Endodermal cell (in vitro differentiated cells): Measurements from ENCODE around the gene ISG20. TPM values are rescaled to one million over a fixed set of nuclear protein-coding genes. Genes with fewer than 3 reads are reported as not detected.

Experiments used
- DNase-seq: peaks from one replicate; pipeline ENCODE4 v3.0.0-alpha.2; 2017
- H3K27ac ChIP-seq: 2 replicates; pipeline ENCODE4 v1.5.1; 2013; ENCODE audit warnings: mild to moderate bottlenecking, low read depth, low read length, moderate library complexity
- H3K27me3 ChIP-seq: 2 replicates; pipeline ENCODE4 v1.6.1; 2013; ENCODE audit warnings: mild to moderate bottlenecking, low read length, moderate library complexity; ENCODE audit not compliant: insufficient read depth, control insufficient read depth, poor library complexity, severe bottlenecking
- H3K36me3 ChIP-seq: 2 replicates; pipeline ENCODE4 v1.7.0; 2013; ENCODE audit warnings: mild to moderate bottlenecking, low read length, moderate library complexity; ENCODE audit not compliant: control insufficient read depth, insufficient read depth
- H3K4me1 ChIP-seq: one replicate; pipeline ENCODE4 v1.7.0; 2013; ENCODE audit warnings: low read length; ENCODE audit not compliant: control insufficient read depth, insufficient read depth
- H3K4me3 ChIP-seq: 2 replicates; pipeline ENCODE4 v1.5.1; 2013; ENCODE audit warnings: mild to moderate bottlenecking, low read length, moderate library complexity
- H3K9ac ChIP-seq: 2 replicates; pipeline ENCODE4 v1.6.1; 2013; ENCODE audit warnings: mild to moderate bottlenecking, low read length, moderate library complexity; ENCODE audit not compliant: poor library complexity, severe bottlenecking; ENCODE audit errors: extremely low read depth
- H3K9me3 ChIP-seq: 2 replicates; pipeline ENCODE4 v1.6.1; 2013; ENCODE audit warnings: mild to moderate bottlenecking, low read length, moderate library complexity; ENCODE audit not compliant: control insufficient read depth
- H3K27ac Mint-ChIP-seq: 2 replicates; pipeline ENCODE4 v1.8.0; 2020; ENCODE audit warnings: mixed read lengths
- H3K27me3 Mint-ChIP-seq: 2 replicates; pipeline ENCODE4 v1.8.0; 2021; ENCODE audit warnings: mild to moderate bottlenecking, mixed read lengths; ENCODE audit not compliant: insufficient read depth
- H3K36me3 Mint-ChIP-seq: 2 replicates; pipeline ENCODE4 v1.8.0; 2020; ENCODE audit warnings: low read depth, mixed read lengths
- H3K4me1 Mint-ChIP-seq: 2 replicates; pipeline ENCODE4 v1.8.0; 2020; ENCODE audit warnings: mixed read lengths
- H3K4me3 Mint-ChIP-seq: 2 replicates; pipeline ENCODE4 v1.8.0; 2020; ENCODE audit warnings: mild to moderate bottlenecking, moderate library complexity, mixed read lengths
- H3K9me3 Mint-ChIP-seq: 2 replicates; pipeline ENCODE4 v1.8.0; 2020; ENCODE audit warnings: mild to moderate bottlenecking, mixed read lengths
- CTCF ChIP-seq: fragments of 200-600 bp; sonication (generic); conservative IDR thresholded peaks from 2 replicates; pipeline ENCODE4 v1.5.0; 2021; ENCODE audit warnings: antibody characterized with exemption, mild to moderate bottlenecking
- WGBS, 2 experiments: methylation state at CpG; one replicate each; pipeline versions ENCODE4 v1.1.5 to v1.1.7; 2013; ENCODE audit warnings: missing lambda C conversion rate in 2 of 2, mixed read lengths in 1 of 2; ENCODE audit not compliant: insufficient coverage in 1 of 2, insufficient read length in 1 of 2; 5-methylcytosine and 5-hydroxymethylcytosine counted together
- total RNA-seq, 2 donors: library from RNA; stranded (reverse); fragmentation: NEBNext Ultra II Directional in 1 of 2; extraction: Animal tissue kit (Norgen Biotek cat#: 25700) in 1 of 2; gene quantifications; 2 replicates in 1 of 2; 3 replicates in 1 of 2; pipeline ENCODE4 v1.2.1, GENCODE V29; 2021

Gene ISG20
- total RNA-seq, 2 donors from 2014 or later = 9.3 to 11.4 TPM

GRCh38 chr15:88651971-88652370, 13.2 kb downstream of the ISG20 start:
- H3K27ac ChIP-seq = no peak overlapping the region
- Mint-ChIP-seq H3K36me3 (no peaks in the 10 kb centered on the region), H3K27ac (no peak overlapping the region), H3K9me3 (no peaks in the 10 kb centered on the region), H3K27me3 (no peaks in the 10 kb centered on the region), H3K4me3 (no peak overlapping the region), H3K4me1 (no peaks in the 10 kb centered on the region)
- no peaks in the 10 kb centered on the region for H3K36me3 ChIP-seq
- DNase-seq = no peak
- no peaks in the 10 kb centered on the region for H3K27me3 ChIP-seq
- TF ChIP-seq CTCF = no peak
- no peaks in the 10 kb centered on the region for H3K4me1 ChIP-seq
- H3K9ac ChIP-seq = no peak overlapping the region
- H3K4me3 ChIP-seq = no peak overlapping the region
- 90 to 92% methylated on average over 5 to 7 of the region's 9 CpGs for WGBS, 2 experiments
- no peaks in the 10 kb centered on the region for H3K9me3 ChIP-seq

- Mint-ChIP-seq H3K4me3 (no peak overlapping the region), H3K36me3 (no peaks in the 10 kb centered on the region), H3K4me1 (no peaks in the 10 kb centered on the region), H3K9me3 (no peaks in the 10 kb centered on the region), H3K27ac (no peak overlapping the region), H3K27me3 (peaks cover 4% of the 10 kb centered on the region)
- no peaks in the 10 kb centered on the region for H3K27me3 ChIP-seq
- no peaks in the 10 kb centered on the region for H3K36me3 ChIP-seq
- no peak overlapping the region for H3K4me3 ChIP-seq
- DNase-seq = no peak
- no peak overlapping the region for H3K9ac ChIP-seq
- 80 to 92% methylated on average over 3 to 7 of the region's 8 CpGs for WGBS, 2 experiments
- no peak overlapping the region for H3K27ac ChIP-seq
- TF ChIP-seq CTCF = no peak
- no peaks in the 10 kb centered on the region for H3K9me3 ChIP-seq
- no peaks in the 10 kb centered on the region for H3K4me1 ChIP-seq
Observed at GRCh38 chr15:88652456-88653199, 13.8 kb downstream of the ISG20 start.

- no peak overlapping the region for H3K27ac Mint-ChIP-seq
Observed at GRCh38 chr15:88653200-88654064, 14.6 kb downstream of the ISG20 start.

More at GRCh38 chr15:88653200-88654064, 14.6 kb downstream of the ISG20 start:
- Mint-ChIP-seq H3K9me3 (no peaks in the 10 kb centered on the region), H3K4me3 (no peak overlapping the region), H3K36me3 (no peaks in the 10 kb centered on the region), H3K4me1 (no peaks in the 10 kb centered on the region), H3K27me3 (peaks cover 5% of the 10 kb centered on the region)
- Histone ChIP-seq H3K27ac (no peak overlapping the region), H3K9me3 (no peaks in the 10 kb centered on the region), H3K9ac (no peak overlapping the region), H3K4me1 (no peaks in the 10 kb centered on the region), H3K4me3 (no peak overlapping the region), H3K27me3 (no peaks in the 10 kb centered on the region), H3K36me3 (no peaks in the 10 kb centered on the region)
- WGBS, 2 experiments = 88 to 94% methylated on average over 8 to 13 of the region's 13 CpGs
- TF ChIP-seq CTCF = no peak
- no peak for DNase-seq
